HepG2 (cell line): ENCODE data around the gene SRRM1. TPM values are rescaled to one million over a fixed set of nuclear protein-coding genes. Genes with fewer than 3 reads are reported as not detected.

Experiments used
- ATAC-seq: fragments of 200-7000 bp; cut with Tn5 transposase; 3 replicates; pipeline ENCODE4 v1.9.1; 2020; ENCODE audit warnings: mild to moderate bottlenecking, moderate library complexity
- BruUV-seq: library from RNA; stranded (reverse); fragments of 400-500 nt; replicated peaks from 2 replicates; lab custom pipeline; 2021; lab: Mats Ljungman, UMichigan
- CTCF ChIA-PET: fragments of 300-600 bp; formaldehyde crosslinking; extraction: SDS; loops from one replicate; lab custom pipeline; 2021; ENCODE audit warnings: low total read pairs, inconsistent platforms, low intra/inter-chr PET ratio; lab: Yijun Ruan, JAX
- POLR2A ChIA-PET: fragments of 350-600 bp; sonication (Branson Sonifier 250); formaldehyde crosslinking; loops from one replicate; lab custom pipeline; 2020; ENCODE audit warnings: antibody characterized with exemption, inconsistent platforms; lab: Yijun Ruan, JAX
- DNase-seq: peaks from one replicate; pipeline ENCODE4 v3.0.0-alpha.2; 2015; ENCODE audit warnings: low spot score
- FAIRE-seq: peaks from 3 replicates; lab custom pipeline; 2011; peaks lifted over from hg19 to GRCh38; lab: Jason Lieb, UNC
- H2AFZ ChIP-seq: one replicate; pipeline ENCODE4 v1.6.1; 2011; ENCODE audit warnings: low read length, inconsistent platforms
- H3K27ac ChIP-seq: fragments of 300-600 bp; 3 replicates; pipeline ENCODE4 v1.8.0; 2011; ENCODE audit warnings: mixed run types, mild to moderate bottlenecking, mixed read lengths, low read length, inconsistent platforms; ENCODE audit not compliant: insufficient read depth; ENCODE audit errors: extremely low read length
- H3K27me3 ChIP-seq, 2 experiments: fragments of 200-600 bp in 1 of 2; 2 replicates in 1 of 2; 3 replicates in 1 of 2; pipeline versions ENCODE4 v1.6.0 to v1.8.0; 2011; ENCODE audit warnings: low read length in 2 of 2, mild to moderate bottlenecking in 2 of 2, moderate library complexity in 2 of 2, inconsistent platforms in 1 of 2; ENCODE audit not compliant: insufficient read depth in 2 of 2, control insufficient read depth in 1 of 2
- H3K36me3 ChIP-seq, 2 experiments: fragments of 200-600 bp in 1 of 2; replicated peaks in 1 of 2; 2 replicates in 1 of 2; 3 replicates in 1 of 2; pipeline versions ENCODE4 v1.5.1 to v1.8.0; 2011; ENCODE audit warnings: low read length in 2 of 2, inconsistent platforms in 1 of 2; ENCODE audit not compliant: insufficient read depth in 2 of 2, control insufficient read depth in 1 of 2
- H3K4me1 ChIP-seq: 2 replicates; pipeline ENCODE4 v1.5.1; 2012; ENCODE audit warnings: low read length, inconsistent platforms; ENCODE audit not compliant: insufficient read depth
- H3K4me2 ChIP-seq: 2 replicates; pipeline ENCODE4 v1.6.0; 2011; ENCODE audit warnings: low read depth, low read length, inconsistent platforms
- H3K4me3 ChIP-seq, 3 experiments: fragments of 200-600 bp in 1 of 3; sonication (generic), shearing (Covaris generic) in 1 of 3; replicated peaks in 1 of 3; 2 replicates each; pipeline ENCODE4 v1.5.1; 2011 to 2016; ENCODE audit warnings: low read length in 3 of 3, inconsistent platforms in 2 of 3, low read depth in 2 of 3, mild to moderate bottlenecking in 2 of 3, control low read depth in 1 of 3, mixed read lengths in 1 of 3; ENCODE audit not compliant: insufficient read depth in 1 of 3
- H3K79me2 ChIP-seq: one replicate; pipeline ENCODE4 v1.6.1; 2011; ENCODE audit warnings: low read length, inconsistent platforms; ENCODE audit not compliant: insufficient read depth
- H3K9ac ChIP-seq: 2 replicates; pipeline ENCODE4 v1.6.0; 2011; ENCODE audit warnings: mild to moderate bottlenecking, low read depth, low read length, inconsistent platforms; ENCODE audit not compliant: insufficient read depth
- H3K9me3 ChIP-seq: 2 replicates; pipeline ENCODE4 v1.5.1; 2012; ENCODE audit warnings: mild to moderate bottlenecking, low read length
- H4K20me1 ChIP-seq: 2 replicates; pipeline ENCODE4 v1.6.0; 2011; ENCODE audit warnings: inconsistent platforms, mild to moderate bottlenecking, low read length, moderate library complexity; ENCODE audit not compliant: insufficient read depth
- CERS6 ChIP-seq: sonication (generic); formaldehyde crosslinking; IDR thresholded peaks from 2 replicates; pipeline ENCODE4 v1.5.0; 2020; ENCODE audit warnings: missing genetic modification reagents
- MEF2D ChIP-seq: sonication (generic); formaldehyde crosslinking; IDR thresholded peaks from 2 replicates; pipeline ENCODE4 v1.5.1; 2020; ENCODE audit warnings: mild to moderate bottlenecking, missing genetic modification reagents
- NFYB ChIP-seq: sonication (generic); formaldehyde crosslinking; IDR thresholded peaks from 2 replicates; pipeline ENCODE4 v1.4.0; 2020; ENCODE audit warnings: missing genetic modification reagents
- PAX8 ChIP-seq: sonication (generic); formaldehyde crosslinking; IDR thresholded peaks from 2 replicates; pipeline ENCODE4 v1.8.0; 2022; ENCODE audit warnings: mild to moderate bottlenecking, missing genetic modification reagents, borderline replicate concordance
- RORA ChIP-seq: sonication (generic); formaldehyde crosslinking; IDR thresholded peaks from 2 replicates; pipeline ENCODE4 v1.5.0; 2020; ENCODE audit warnings: mild to moderate bottlenecking, missing genetic modification reagents, moderate library complexity
- TAF15 ChIP-seq: fragments of 200-400 bp; formaldehyde crosslinking; IDR thresholded peaks from one replicate; pipeline ENCODE4 v1.6.1; 2018; ENCODE audit warnings: mild to moderate bottlenecking, low read depth, low read length; ENCODE audit not compliant: poor library complexity, severe bottlenecking
- TRIM22 ChIP-seq: fragments of 450-650 bp; IDR thresholded peaks from 2 replicates; pipeline ENCODE4 v1.6.1; 2017
- ZNF709 ChIP-seq: sonication (generic); formaldehyde crosslinking; IDR thresholded peaks from 2 replicates; pipeline ENCODE4 v1.5.0; 2020; ENCODE audit warnings: mild to moderate bottlenecking, missing genetic modification reagents
- WGBS: methylation state at CpG from one replicate; pipeline ENCODE4 v1.1.6; 2017; ENCODE audit warnings: low lambda C conversion rate; 5-methylcytosine and 5-hydroxymethylcytosine counted together
- in situ Hi-C: cut with HindIII; loops from 2 replicates; pipeline ENCODE4 v1.10.0; 2017; ENCODE audit warnings: low pct_unique_long_range_greater_than_20kb; ENCODE audit not compliant: extremely low pct_ligation_motif_present
- intact Hi-C: fragments of 100-400 bp; cut with micrococcal nuclease; formaldehyde crosslinking; loops from one replicate; pipeline ENCODE4 v1.10.0; 2022; ENCODE audit not compliant: unreplicated experiment
- polyA plus RNA-seq, 8 experiments: library from polyadenylated mRNA; depleted of rRNA in 3 of 8; stranded (reverse) in 7 of 8; unstranded in 1 of 8; fragments of >200 nt; fragmentation: Illumina TruSeq in 4 of 8; extraction: Trizol in 4 of 8; gene quantifications; 2 replicates each; pipeline versions ENCODE4 v1.2.1 to v1.2.3, GENCODE V29; 2011 to 2016; ENCODE audit warnings: low read depth in 4 of 8, missing spikeins in 1 of 8, mixed read lengths in 1 of 8; ENCODE audit not compliant: insufficient read depth in 1 of 8
- total RNA-seq, 5 experiments: library from RNA; depleted of rRNA; stranded (reverse); fragments of >200 nt; fragmentation: Illumina TruSeq; extraction: Trizol; gene quantifications; 2 replicates each; pipeline ENCODE4 v1.2.3, GENCODE V29; 2016; ENCODE audit warnings: low read depth in 1 of 5

Gene SRRM1
- total and polyA plus RNA-seq, 2 of the 13 experiments (the other 11 are each of a cell fraction or from before 2014, with no cell fraction given), result 31.6 to 44.5 TPM

GRCh38 chr1:24596401-24596880, 46.7 kb upstream of the SRRM1 start:
- POLR2A ChIA-PET, result no interaction called here
- no peaks in the 10 kb centered on the region for H3K27me3 ChIP-seq

GRCh38 chr1:24599265-24599664, 43.8 kb upstream of the SRRM1 start:
- Histone ChIP-seq H2AFZ (no peak overlapping the region), H3K4me3 (no peak overlapping the region), H4K20me1 (no peaks in the 10 kb centered on the region), H3K27ac (no peak overlapping the region), H3K9ac (no peak overlapping the region), H3K79me2 (no peaks in the 10 kb centered on the region), H3K36me3 (no peaks in the 10 kb centered on the region; a peak in 1 of 5 replicates), H3K4me2 (no peak overlapping the region), H3K9me3 (no peaks in the 10 kb centered on the region), H3K4me1 (no peaks in the 10 kb centered on the region), H3K27me3 (no peaks in the 10 kb centered on the region)
- 96% methylated on average over 3 of the region's 3 CpGs for WGBS
- DNase-seq, result no peak
- FAIRE-seq, result no peak
- TF ChIP-seq ZNF709 (CRISPR knock-in tag) (no peak), NFYB (no peak), TAF15 (no peak), CERS6 (CRISPR knock-in tag) (no peak), MEF2D (no peak)
- ChIA-PET CTCF (no interaction called here), POLR2A (no interaction called here)
- in situ Hi-C loops (no loop called here), intact Hi-C loops (no loop called here)
- no peak for ATAC-seq
- BruUV-seq, result no TSS peak

More at GRCh38 chr1:24596401-24596880, 46.7 kb upstream of the SRRM1 start:
- in situ Hi-C loops (no loop called here), intact Hi-C loops (no loop called here)
- Histone ChIP-seq H3K79me2 (no peaks in the 10 kb centered on the region), H3K9me3 (no peaks in the 10 kb centered on the region), H4K20me1 (no peaks in the 10 kb centered on the region), H3K4me1 (no peaks in the 10 kb centered on the region), H3K36me3 (no peaks in the 10 kb centered on the region; a peak in 1 of 5 replicates), H3K4me2 (no peak overlapping the region), H3K27ac (no peak overlapping the region), H3K9ac (no peak overlapping the region), H2AFZ (no peak overlapping the region), H3K4me3 (no peak overlapping the region)
- DNase-seq (no peak), FAIRE-seq (no peak), ATAC-seq (no peak)
- WGBS, result 91% methylated on average over 9 of the region's 9 CpGs
- CTCF ChIA-PET, result no interaction called here
- TF ChIP-seq TRIM22 (no peak), PAX8 (CRISPR knock-in tag) (no peak), RORA (CRISPR knock-in tag) (no peak)
- BruUV-seq, result no TSS peak
